ENCODE results near the gene RASAL1. TPM values are rescaled to one million over a fixed set of nuclear protein-coding genes. Genes with fewer than 3 reads are reported as not detected.

Gene RASAL1
- total RNA-seq, 4 donors from 2014 or later: not detected

GRCh38 chr12:113133666-113134065 is 1.9 kb downstream of the RASAL1 start:
- no peaks in the 10 kb centered on the region for H3K4me1 ChIP-seq
- intact Hi-C loops (cut with DNase I; ENCODE audit: low total_unique reads): no loop called here
- peaks cover 15 to 25% (median 17%) of the 10 kb centered on the region in 3 donors for H3K27me3 ChIP-seq
- H3K4me3 ChIP-seq: no peak overlapping the region
- in situ Hi-C loops (cut with MboI; ENCODE audit: low sequenced_read_pairs in 4 of 4): no loop called here
- no peak overlapping the region for H3K27ac ChIP-seq
- ATAC-seq: no peak
- H3K9me3 ChIP-seq: no peaks in the 10 kb centered on the region
- DNase-seq: no peak
- TF ChIP-seq, protein P1, sequence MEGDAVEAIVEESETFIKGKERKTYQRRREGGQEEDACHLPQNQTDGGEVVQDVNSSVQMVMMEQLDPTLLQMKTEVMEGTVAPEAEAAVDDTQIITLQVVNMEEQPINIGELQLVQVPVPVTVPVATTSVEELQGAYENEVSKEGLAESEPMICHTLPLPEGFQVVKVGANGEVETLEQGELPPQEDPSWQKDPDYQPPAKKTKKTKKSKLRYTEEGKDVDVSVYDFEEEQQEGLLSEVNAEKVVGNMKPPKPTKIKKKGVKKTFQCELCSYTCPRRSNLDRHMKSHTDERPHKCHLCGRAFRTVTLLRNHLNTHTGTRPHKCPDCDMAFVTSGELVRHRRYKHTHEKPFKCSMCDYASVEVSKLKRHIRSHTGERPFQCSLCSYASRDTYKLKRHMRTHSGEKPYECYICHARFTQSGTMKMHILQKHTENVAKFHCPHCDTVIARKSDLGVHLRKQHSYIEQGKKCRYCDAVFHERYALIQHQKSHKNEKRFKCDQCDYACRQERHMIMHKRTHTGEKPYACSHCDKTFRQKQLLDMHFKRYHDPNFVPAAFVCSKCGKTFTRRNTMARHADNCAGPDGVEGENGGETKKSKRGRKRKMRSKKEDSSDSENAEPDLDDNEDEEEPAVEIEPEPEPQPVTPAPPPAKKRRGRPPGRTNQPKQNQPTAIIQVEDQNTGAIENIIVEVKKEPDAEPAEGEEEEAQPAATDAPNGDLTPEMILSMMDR (IDR thresholded peaks at IDR 0.05 in 4 of 5, conservative IDR thresholded peaks at IDR 0.05 in 1 of 5): no peak
- TF ChIP-seq POLR2A (IDR thresholded peaks at IDR 0.05): no peak
- no peaks in the 10 kb centered on the region for H3K36me3 ChIP-seq

DNA sequence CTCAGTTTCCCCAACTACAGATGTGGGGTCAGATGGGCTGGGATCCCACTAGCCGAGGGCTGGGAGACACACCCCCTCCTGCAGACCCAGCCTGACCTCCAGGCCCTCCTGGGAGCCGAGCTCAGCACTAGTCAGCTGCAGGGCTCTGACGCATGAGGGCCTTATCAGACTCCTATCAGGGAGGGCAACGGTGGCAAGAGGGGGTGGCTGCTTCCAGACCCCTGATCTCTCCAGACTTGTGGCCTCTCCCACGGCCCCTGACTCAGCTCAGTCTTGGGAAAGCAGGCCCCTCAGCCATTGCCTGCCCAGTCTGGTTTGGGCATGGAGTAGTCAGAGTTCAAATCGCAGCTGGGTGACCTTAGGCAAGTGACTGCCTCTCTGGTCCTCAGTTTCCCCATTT is 2.5 kb downstream of the RASAL1 start:
- no peaks in the 10 kb centered on the region for H3K4me1 ChIP-seq
- no peak for DNase-seq
- H3K36me3 ChIP-seq: no peaks in the 10 kb centered on the region
- H3K4me3 ChIP-seq: no peak overlapping the region
- no peaks in the 10 kb centered on the region for H3K9me3 ChIP-seq
- no peak for ATAC-seq
- intact Hi-C loops (cut with DNase I; ENCODE audit: low total_unique reads) (no loop called here), in situ Hi-C loops (cut with MboI; ENCODE audit: low sequenced_read_pairs in 4 of 4) (no loop called here)
- TF ChIP-seq, protein P1 (IDR thresholded peaks at IDR 0.05 in 4 of 5, conservative IDR thresholded peaks at IDR 0.05 in 1 of 5): no peak
- no peak for TF ChIP-seq POLR2A (IDR thresholded peaks at IDR 0.05)
- H3K27me3 ChIP-seq: peaks cover 15 to 25% (median 17%) of the 10 kb centered on the region in 3 donors
- no peak overlapping the region for H3K27ac ChIP-seq

DNA sequence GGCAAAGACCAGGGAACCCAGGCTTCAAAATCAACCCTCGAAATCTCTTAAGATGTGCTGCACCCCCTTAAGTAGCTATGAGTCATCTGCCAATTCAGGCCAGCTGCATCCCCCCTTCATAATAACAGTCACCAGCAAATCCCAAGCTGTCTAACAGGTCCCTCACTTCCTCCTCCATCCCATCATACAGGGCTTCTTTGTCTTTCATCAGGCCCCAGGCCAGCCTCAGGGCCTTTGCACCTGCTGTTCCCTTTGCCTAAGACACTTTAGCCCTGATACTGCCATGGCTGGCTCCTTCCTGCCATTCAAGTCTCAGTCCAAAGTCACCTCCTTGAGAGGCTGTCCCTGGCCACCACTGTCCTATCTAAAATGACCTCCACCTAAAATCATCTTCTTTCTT is 4.0 kb downstream of the RASAL1 start:
- Histone ChIP-seq H3K4me3 (no peak overlapping the region), H3K27me3 (peaks cover 11 to 24% (median 13%) of the 10 kb centered on the region in 3 donors), H3K36me3 (no peaks in the 10 kb centered on the region), H3K9me3 (no peaks in the 10 kb centered on the region), H3K27ac (no peak overlapping the region), H3K4me1 (no peaks in the 10 kb centered on the region)
- DNase-seq (no peak), ATAC-seq (no peak)
- intact Hi-C loops (cut with DNase I; ENCODE audit: low total_unique reads): no loop called here
- in situ Hi-C loops (cut with MboI; ENCODE audit: low sequenced_read_pairs in 4 of 4): no loop called here
- TF ChIP-seq, protein P1 (IDR thresholded peaks at IDR 0.05 in 4 of 5, conservative IDR thresholded peaks at IDR 0.05 in 1 of 5): no peak
- no peak for TF ChIP-seq POLR2A (IDR thresholded peaks at IDR 0.05)

DNA sequence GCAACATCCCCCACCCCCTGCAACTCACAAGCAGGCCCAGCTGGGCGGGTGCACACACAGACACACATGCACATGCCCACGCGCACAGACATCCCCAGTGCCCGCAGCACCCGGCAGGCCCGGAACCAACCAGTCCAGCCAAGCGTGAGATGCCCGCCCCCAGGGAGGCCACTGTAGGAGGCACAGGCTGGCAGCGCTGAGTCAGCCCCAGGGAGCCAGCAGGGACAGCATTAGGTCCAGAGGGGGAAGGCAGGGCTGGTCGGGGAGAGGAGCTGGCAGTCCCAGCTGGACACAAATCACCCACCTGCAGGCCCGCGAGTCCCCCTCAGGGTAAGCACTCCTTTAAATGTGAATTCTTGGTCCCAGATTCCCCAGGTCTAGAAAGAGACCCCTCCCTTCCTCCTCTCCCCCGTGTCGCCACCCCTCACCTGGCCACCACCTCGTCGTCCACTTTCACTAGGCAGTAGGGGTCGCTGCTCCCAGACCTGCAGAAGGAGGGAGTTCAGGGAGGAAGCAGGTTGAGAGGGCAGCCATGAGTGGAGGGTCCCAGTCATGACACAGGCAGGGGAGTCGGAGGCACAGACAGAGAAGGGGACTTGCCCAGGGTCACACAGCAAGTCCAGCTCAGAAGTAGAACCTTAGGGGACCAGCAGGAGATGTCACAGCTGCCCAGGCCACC is 5.0 kb downstream of the RASAL1 start:
- Histone ChIP-seq H3K27ac (no peak overlapping the region), H3K4me3 (no peak overlapping the region), H3K4me1 (no peaks in the 10 kb centered on the region), H3K36me3 (no peaks in the 10 kb centered on the region), H3K9me3 (no peaks in the 10 kb centered on the region), H3K27me3 (peaks cover 3 to 15% (median 7%) of the 10 kb centered on the region in 3 donors)
- TF ChIP-seq POLR2A (IDR thresholded peaks at IDR 0.05): no peak
- TF ChIP-seq, protein P1 (IDR thresholded peaks at IDR 0.05 in 4 of 5, conservative IDR thresholded peaks at IDR 0.05 in 1 of 5): no peak
- no peak for ATAC-seq
- no peak for DNase-seq
- in situ Hi-C loops (cut with MboI; ENCODE audit: low sequenced_read_pairs in 4 of 4) (no loop called here), intact Hi-C loops (cut with DNase I; ENCODE audit: low total_unique reads) (no loop called here)
